Measurements from ENCODE around the gene ZDHHC9. TPM values are rescaled to one million over a fixed set of nuclear protein-coding genes. Genes with fewer than 3 reads are reported as not detected.

The ZDHHC9 gene
- total and polyA plus RNA-seq, 7 donors: 8.7 to 32.7 (median 15.2) TPM

DNA sequence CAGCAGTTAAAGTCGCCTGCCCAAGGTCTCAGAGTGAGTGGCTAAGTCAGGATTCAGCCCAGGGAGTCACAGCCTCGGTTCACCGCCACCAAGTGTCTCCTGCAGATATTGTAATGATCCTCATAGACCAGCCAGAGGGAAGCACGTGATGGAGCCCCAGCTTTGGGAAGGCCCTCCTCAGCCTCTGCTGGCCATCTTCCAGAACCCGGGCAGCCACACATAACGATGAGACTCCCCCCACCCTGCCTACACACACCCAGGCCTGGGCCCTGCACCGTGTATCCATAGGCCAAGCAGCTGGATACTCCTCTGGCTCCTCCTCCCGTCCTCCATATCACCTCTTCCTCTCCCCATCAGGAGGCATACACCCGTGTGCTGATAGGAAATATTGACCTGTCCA lies 83.5 kb downstream of the ZDHHC9 start:
- Histone ChIP-seq H3K27ac (no peak overlapping the region), H3K9me3 (no peaks in the 10 kb centered on the region), H3K27me3 (ENCODE audit: insufficient read depth in 3 of 3, low read length in 2 of 3) (no peaks in the 10 kb centered on the region), H3K4me3 (no peak overlapping the region), H3K4me1 (no peaks in the 10 kb centered on the region), H3K36me3 (ENCODE audit: insufficient read depth in 1 of 2, low read depth in 1 of 2) (no peaks in the 10 kb centered on the region)
- WGBS, 3 donors: 60 to 71% (median 70%) methylated on average over 4 to 9 of the region's 9 CpGs
- ATAC-seq (no peak), DNase-seq (peak in 1 of 2 donors; percentile 29)
- intact Hi-C loops (cut with DNase I): no loop called here
- TF ChIP-seq, protein P1, sequence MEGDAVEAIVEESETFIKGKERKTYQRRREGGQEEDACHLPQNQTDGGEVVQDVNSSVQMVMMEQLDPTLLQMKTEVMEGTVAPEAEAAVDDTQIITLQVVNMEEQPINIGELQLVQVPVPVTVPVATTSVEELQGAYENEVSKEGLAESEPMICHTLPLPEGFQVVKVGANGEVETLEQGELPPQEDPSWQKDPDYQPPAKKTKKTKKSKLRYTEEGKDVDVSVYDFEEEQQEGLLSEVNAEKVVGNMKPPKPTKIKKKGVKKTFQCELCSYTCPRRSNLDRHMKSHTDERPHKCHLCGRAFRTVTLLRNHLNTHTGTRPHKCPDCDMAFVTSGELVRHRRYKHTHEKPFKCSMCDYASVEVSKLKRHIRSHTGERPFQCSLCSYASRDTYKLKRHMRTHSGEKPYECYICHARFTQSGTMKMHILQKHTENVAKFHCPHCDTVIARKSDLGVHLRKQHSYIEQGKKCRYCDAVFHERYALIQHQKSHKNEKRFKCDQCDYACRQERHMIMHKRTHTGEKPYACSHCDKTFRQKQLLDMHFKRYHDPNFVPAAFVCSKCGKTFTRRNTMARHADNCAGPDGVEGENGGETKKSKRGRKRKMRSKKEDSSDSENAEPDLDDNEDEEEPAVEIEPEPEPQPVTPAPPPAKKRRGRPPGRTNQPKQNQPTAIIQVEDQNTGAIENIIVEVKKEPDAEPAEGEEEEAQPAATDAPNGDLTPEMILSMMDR (IDR thresholded peaks at IDR 0.05): no peak

DNA sequence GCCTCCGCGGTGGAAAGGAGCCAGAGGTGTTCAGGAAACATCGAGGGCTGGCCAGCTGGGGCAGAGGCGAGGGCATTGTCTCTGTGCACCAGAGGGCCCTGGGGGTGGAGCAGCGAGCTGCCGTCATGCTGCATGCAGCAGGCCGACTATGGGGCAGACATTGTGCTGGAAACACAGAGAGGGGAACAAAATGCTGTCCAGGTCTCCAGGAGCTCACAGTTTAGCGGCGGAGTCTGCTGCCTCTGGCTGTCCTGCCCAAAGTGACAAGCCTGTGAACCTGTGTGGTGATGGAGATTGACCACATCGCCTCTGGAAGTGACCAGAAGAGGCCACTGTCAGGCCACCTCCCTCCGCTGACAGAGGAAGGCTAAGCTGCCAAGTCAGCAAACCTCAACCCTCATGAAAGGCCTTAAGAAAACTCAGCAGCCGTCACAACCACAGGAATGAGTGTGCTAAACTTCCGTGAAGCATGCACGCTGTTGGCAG lies 84.1 kb downstream of the ZDHHC9 start:
- WGBS, 3 donors: 45 to 54% (median 50%) methylated on average over 11 to 14 of the region's 14 CpGs
- no peaks in the 10 kb centered on the region for H3K4me1 ChIP-seq
- no peaks in the 10 kb centered on the region for H3K27me3 ChIP-seq (ENCODE audit: insufficient read depth in 3 of 3, low read length in 2 of 3)
- ATAC-seq (peak in 2 of 4 donors; percentile 28 to 42), DNase-seq (peak; percentile 34 to 53)
- intact Hi-C loops (cut with DNase I): no loop called here
- H3K27ac ChIP-seq: no peak overlapping the region
- TF ChIP-seq, protein P1 (IDR thresholded peaks at IDR 0.05): no peak
- no peaks in the 10 kb centered on the region for H3K36me3 ChIP-seq (ENCODE audit: insufficient read depth in 1 of 2, low read depth in 1 of 2)
- no peaks in the 10 kb centered on the region for H3K9me3 ChIP-seq
- no peak overlapping the region for H3K4me3 ChIP-seq

DNA sequence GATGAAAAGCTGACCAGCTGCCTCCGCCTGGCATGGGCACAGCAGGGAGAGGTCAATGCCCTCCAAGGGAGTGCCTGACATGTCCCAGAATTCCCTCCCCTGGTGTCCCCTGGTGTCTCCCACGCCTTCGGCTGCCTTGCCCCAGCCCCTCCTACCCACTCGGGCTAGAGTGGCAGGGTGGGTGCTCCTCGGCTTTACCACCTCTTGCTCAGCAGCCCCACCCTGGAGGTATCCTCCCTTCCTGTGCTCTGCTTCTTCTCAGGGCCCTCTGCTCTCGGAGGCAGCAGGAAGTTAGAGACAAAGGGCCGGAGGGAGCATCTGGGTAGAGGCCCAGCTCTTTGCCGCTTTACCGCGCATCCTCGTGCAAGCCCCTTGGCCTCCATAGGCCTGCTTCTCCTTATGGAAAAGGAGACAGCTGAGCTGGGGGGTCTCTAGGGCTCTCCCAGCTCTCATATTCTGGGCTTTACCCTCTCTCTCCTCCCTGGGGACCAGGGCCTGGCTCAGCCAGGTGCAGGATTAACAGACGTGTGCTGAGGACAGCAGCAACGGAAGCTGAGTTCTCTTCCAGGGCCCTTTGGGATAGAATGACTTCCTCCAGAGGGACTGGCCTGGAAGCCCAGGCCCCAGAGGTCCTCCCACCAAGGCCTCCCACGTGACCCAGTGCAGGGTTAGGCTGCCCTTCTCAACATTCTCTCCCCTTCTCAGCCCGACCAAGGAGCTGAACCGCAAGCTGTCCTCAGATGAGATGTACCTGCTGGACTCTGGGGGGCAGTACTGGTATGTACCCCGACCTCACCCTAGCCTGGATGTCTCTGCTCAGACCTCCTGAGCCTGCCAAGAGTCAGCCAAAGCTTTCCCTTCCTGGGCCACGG lies 87.7 kb downstream of the ZDHHC9 start:
- TF ChIP-seq, protein P1 (IDR thresholded peaks at IDR 0.05): no peak
- Histone ChIP-seq H3K9me3 (no peaks in the 10 kb centered on the region), H3K27ac (no peak overlapping the region), H3K36me3 (ENCODE audit: insufficient read depth in 1 of 2, low read depth in 1 of 2) (no peaks in the 10 kb centered on the region), H3K4me1 (no peaks in the 10 kb centered on the region), H3K4me3 (no peak overlapping the region), H3K27me3 (ENCODE audit: insufficient read depth in 3 of 3, low read length in 2 of 3) (no peaks in the 10 kb centered on the region)
- DNase-seq (peak in 1 of 2 donors; percentile 23), ATAC-seq (no peak)
- 71 to 73% (median 71%) methylated on average over 12 to 18 of the region's 18 CpGs for WGBS, 3 donors
- intact Hi-C loops (cut with DNase I): no loop called here

DNA sequence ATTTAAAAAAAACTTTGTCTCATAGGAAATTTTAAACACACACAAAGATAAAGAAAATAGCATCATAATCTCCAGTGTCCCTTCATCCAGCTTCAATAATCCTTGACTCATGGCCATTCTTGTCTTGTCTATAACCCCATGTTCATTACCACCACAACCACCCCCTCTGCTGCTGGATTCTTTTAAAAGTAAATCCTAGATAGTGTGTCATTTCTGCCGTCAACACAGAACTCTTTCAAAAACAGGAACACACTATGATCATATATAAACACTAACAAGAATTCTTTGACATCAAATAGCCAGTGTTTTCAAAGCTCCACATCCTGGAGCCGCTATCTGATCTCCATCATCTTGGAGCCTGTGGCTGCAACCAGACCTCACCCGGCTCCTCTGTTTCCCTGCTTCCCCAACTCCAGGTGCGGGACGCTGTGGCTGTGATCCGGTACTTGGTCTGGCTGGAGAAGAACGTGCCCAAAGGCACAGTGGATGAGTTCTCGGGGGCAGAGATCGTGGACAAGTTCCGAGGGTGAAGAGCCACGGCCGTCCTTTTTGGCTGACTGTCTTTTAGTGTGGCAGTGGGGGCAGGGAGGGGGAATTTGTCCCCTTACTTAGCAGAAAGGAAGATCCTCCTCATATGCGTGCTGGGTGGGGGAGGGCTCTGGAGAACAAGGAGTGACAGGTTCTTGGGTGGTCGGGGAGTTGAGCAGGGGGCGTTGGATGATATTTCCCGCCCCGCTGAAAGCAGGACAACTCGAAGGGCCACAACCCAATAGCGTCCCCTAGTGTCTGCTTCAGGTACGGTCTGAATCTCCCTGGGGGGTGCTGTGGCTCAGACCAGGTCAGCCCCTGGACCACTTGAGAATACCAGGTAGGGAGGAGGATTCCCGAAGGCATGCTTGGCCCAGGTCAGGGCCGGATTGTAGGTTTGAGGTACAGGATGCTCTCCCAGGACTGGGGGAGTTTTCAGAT lies 89.3 kb downstream of the ZDHHC9 start:
- TF ChIP-seq, protein P1 (IDR thresholded peaks at IDR 0.05): no peak
- peak in 1 of 2 donors; percentile 25 for DNase-seq
- Histone ChIP-seq H3K4me3 (no peak overlapping the region), H3K36me3 (ENCODE audit: insufficient read depth in 1 of 2, low read depth in 1 of 2) (no peaks in the 10 kb centered on the region), H3K9me3 (no peaks in the 10 kb centered on the region), H3K27ac (no peak overlapping the region), H3K27me3 (ENCODE audit: insufficient read depth in 3 of 3, low read length in 2 of 3) (no peaks in the 10 kb centered on the region), H3K4me1 (no peaks in the 10 kb centered on the region)
- intact Hi-C loops (cut with DNase I): no loop called here
- no peak for ATAC-seq
- 53 to 61% (median 56%) methylated on average over 19 to 22 of the region's 22 CpGs for WGBS, 3 donors

Other genes with a start within 250 kb of the ZDHHC9 start
- 1 to 10 TPM in 2 of 4 donors, under 1 TPM in 2; 0.86 to 4.1 (median 1.6) TPM for gene APLN, start 188.9 kb downstream of the ZDHHC9 start, total RNA-seq
- gene APLN, start 188.9 kb downstream of the ZDHHC9 start, polyA plus RNA-seq: 1 to 10 TPM in 1 of 3 donors, under 1 TPM in 2; 0.13 to 1.0 (median 0.68) TPM
- under 1 TPM; 0.25 to 0.97 (median 0.49) TPM for gene XPNPEP2, start 104.9 kb downstream of the ZDHHC9 start, total RNA-seq
- under 1 TPM; 0.41 to 0.52 (median 0.43) TPM for gene XPNPEP2, start 104.9 kb downstream of the ZDHHC9 start, polyA plus RNA-seq
- 1 to 10 TPM; 1.8 to 2.5 (median 2.3) TPM for gene SASH3, start 63.9 kb downstream of the ZDHHC9 start, total RNA-seq
- 1 to 10 TPM in 2 of 3 donors, under 1 TPM in 1; 0.58 to 2.2 (median 1.1) TPM for gene SASH3, start 63.9 kb downstream of the ZDHHC9 start, polyA plus RNA-seq
- 10 to 100 TPM; 15.2 to 18.9 (median 16.2) TPM for gene UTP14A, start 62.3 kb upstream of the ZDHHC9 start, total RNA-seq
- gene UTP14A, start 62.3 kb upstream of the ZDHHC9 start, polyA plus RNA-seq: 10 to 100 TPM; 14.7 to 23.1 (median 18.1) TPM
- 1 to 10 TPM; 4.5 to 6.2 (median 5.9) TPM for gene BCORL1, start 138.7 kb upstream of the ZDHHC9 start, total RNA-seq
- 1 to 10 TPM in 2 of 3 donors, under 1 TPM in 1; 0.96 to 4.3 (median 1.8) TPM for gene BCORL1, start 138.7 kb upstream of the ZDHHC9 start, polyA plus RNA-seq